HG03045 (cell line): ENCODE measurements around the gene SLC35G4.
"Not testable (repeated sequence)": the region's sequence is repeated elsewhere in the genome, so short reads cannot be mapped to it uniquely, and the experiment has no call there.

Experiments used
- ATAC-seq: cut with Tn5 transposase; IDR thresholded peaks from one replicate; pipeline ENCODE4 v1.9.1; 2021; ENCODE audit warnings: mild to moderate bottlenecking, moderate library complexity; ENCODE audit not compliant: unreplicated experiment

SLC35G4 gene

GRCh38 chr18:11613073-11613472 lies 3.7 kb downstream of the SLC35G4 start:
- ATAC-seq = not testable (repeated sequence)

GRCh38 chr18:11613611-11614010 lies 4.2 kb downstream of the SLC35G4 start:
- ATAC-seq = not testable (repeated sequence)

GRCh38 chr18:11614042-11614441 lies 4.6 kb downstream of the SLC35G4 start:
- not testable (repeated sequence) for ATAC-seq

GRCh38 chr18:11614981-11615380 lies 5.6 kb downstream of the SLC35G4 start:
- ATAC-seq = not testable (repeated sequence)

- not testable (repeated sequence) for ATAC-seq
Observed at GRCh38 chr18:11647310-11647709, 37.9 kb downstream of the SLC35G4 start.

GRCh38 chr18:11647804-11648203 lies 38.4 kb downstream of the SLC35G4 start:
- not testable (repeated sequence) for ATAC-seq

- ATAC-seq = no peak
Observed at GRCh38 chr18:11649839-11650238, 40.4 kb downstream of the SLC35G4 start.

GRCh38 chr18:11651899-11652298 lies 42.5 kb downstream of the SLC35G4 start:
- no peak for ATAC-seq

- no peak for ATAC-seq
Observed at GRCh38 chr18:11653521-11653920, 44.1 kb downstream of the SLC35G4 start.

- no peak for ATAC-seq
Observed at GRCh38 chr18:11654736-11655605, 45.6 kb downstream of the SLC35G4 start.

GRCh38 chr18:11655606-11655932 lies 46.2 kb downstream of the SLC35G4 start:
- no peak for ATAC-seq

GRCh38 chr18:11657152-11657551 lies 47.8 kb downstream of the SLC35G4 start:
- ATAC-seq = no peak

GRCh38 chr18:11657554-11657953 lies 48.2 kb downstream of the SLC35G4 start:
- ATAC-seq = no peak

- ATAC-seq = no peak
Observed at GRCh38 chr18:11658019-11658418, 48.6 kb downstream of the SLC35G4 start.

- ATAC-seq = no peak
Observed at GRCh38 chr18:11658989-11659388, 49.6 kb downstream of the SLC35G4 start.
